Measurements from ENCODE around the gene ADGRF5.

ADGRF5 gene

DNA sequence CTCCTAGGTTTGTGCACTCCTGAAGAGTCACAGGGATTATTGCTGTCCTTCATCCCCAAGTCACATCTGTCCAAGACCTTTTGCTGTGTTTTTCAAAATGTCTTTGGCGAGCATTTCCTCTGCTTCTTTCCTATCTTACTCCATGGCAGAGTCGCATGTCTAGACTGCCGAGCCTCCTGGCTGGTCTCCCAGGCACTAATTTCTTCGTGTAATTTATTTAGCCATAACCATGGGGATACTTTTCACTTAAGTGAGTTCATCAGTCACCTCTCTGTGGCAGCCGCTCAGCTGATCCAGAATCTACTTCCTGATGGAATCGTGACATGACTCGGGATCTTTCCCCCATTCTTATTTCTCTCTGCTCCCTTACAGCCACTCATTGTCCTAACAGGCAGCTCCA, 25.8 kb downstream of the ADGRF5 start:
- Histone ChIP-seq H4K20me1 (ENCODE audit: insufficient read depth) (no peaks in the 10 kb centered on the region), H3K36me3 (ENCODE audit: insufficient read depth) (no peaks in the 10 kb centered on the region), H2AFZ (ENCODE audit: low read depth) (no peak overlapping the region), H3K9ac (no peak overlapping the region), H3K4me1 (ENCODE audit: low read depth, poor library complexity, severe bottlenecking) (no peaks in the 10 kb centered on the region), H3K27ac (no peak overlapping the region), H3K27me3 (ENCODE audit: insufficient read depth, low read depth) (no peaks in the 10 kb centered on the region), H3K4me2 (no peak overlapping the region), H3K79me2 (ENCODE audit: insufficient read depth, low read depth) (no peaks in the 10 kb centered on the region), H3K4me3 (IDR thresholded peaks at IDR 0.05; ENCODE audit: insufficient read depth, low read depth, low read length) (no peak overlapping the region)
- no peak for TF ChIP-seq CTCF (conservative IDR thresholded peaks at IDR 0.05; ENCODE audit: low read depth, low read length)

DNA sequence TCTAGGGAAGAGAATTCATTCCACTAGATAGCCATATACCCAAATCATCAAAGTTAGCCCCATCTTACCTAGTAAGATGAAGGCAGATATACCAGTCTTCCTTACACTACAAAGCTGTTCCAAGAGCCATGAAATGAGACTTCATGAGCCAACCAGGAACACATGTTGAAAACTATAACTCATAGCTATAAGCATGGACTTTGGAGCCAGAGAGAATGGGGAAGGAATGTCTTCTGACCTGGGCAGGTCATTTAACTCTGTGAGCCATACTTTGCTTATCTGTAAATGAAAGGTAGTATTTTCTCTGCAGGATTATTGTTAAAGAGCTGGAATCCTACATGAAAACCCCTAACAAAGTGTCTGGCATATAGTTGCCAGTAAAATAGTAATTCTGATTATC, 27.3 kb downstream of the ADGRF5 start:
- no peaks in the 10 kb centered on the region for H3K27me3 ChIP-seq (ENCODE audit: insufficient read depth, low read depth)
- H4K20me1 ChIP-seq (ENCODE audit: insufficient read depth) = no peaks in the 10 kb centered on the region
- TF ChIP-seq CTCF (conservative IDR thresholded peaks at IDR 0.05; ENCODE audit: low read depth, low read length) = no peak
- no peaks in the 10 kb centered on the region for H3K79me2 ChIP-seq (ENCODE audit: insufficient read depth, low read depth)
- H3K36me3 ChIP-seq (ENCODE audit: insufficient read depth) = no peaks in the 10 kb centered on the region
- no peak overlapping the region for H3K9ac ChIP-seq
- no peak overlapping the region for H2AFZ ChIP-seq (ENCODE audit: low read depth)
- no peak overlapping the region for H3K4me3 ChIP-seq (IDR thresholded peaks at IDR 0.05; ENCODE audit: insufficient read depth, low read depth, low read length)
- no peak overlapping the region for H3K27ac ChIP-seq
- no peaks in the 10 kb centered on the region for H3K4me1 ChIP-seq (ENCODE audit: low read depth, poor library complexity, severe bottlenecking)
- no peak overlapping the region for H3K4me2 ChIP-seq

DNA sequence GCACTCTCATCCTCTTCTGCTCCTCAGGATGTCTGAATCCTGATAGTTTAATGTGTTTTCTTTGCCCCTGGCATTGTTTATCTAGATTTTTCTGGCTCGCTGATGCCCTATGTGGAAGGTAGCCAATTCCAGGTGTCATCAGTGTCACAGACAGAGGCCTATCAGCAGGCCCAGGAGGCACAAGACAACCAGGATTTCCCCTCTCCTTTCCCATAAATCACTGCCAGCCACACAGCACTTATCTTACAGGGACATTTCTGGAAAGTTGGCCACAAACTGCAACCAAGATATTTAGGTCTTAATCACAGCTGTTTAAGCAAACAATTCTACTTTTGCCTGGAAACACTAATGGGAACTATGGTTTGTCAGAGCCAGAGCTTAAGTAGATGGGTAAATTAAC, 28.1 kb downstream of the ADGRF5 start:
- Histone ChIP-seq H4K20me1 (ENCODE audit: insufficient read depth) (no peaks in the 10 kb centered on the region), H3K4me2 (no peak overlapping the region), H3K4me3 (IDR thresholded peaks at IDR 0.05; ENCODE audit: insufficient read depth, low read depth, low read length) (no peak overlapping the region), H3K36me3 (ENCODE audit: insufficient read depth) (no peaks in the 10 kb centered on the region), H3K4me1 (ENCODE audit: low read depth, poor library complexity, severe bottlenecking) (no peaks in the 10 kb centered on the region), H3K9ac (no peak overlapping the region), H3K27me3 (ENCODE audit: insufficient read depth, low read depth) (no peaks in the 10 kb centered on the region), H3K27ac (no peak overlapping the region), H2AFZ (ENCODE audit: low read depth) (no peak overlapping the region), H3K79me2 (ENCODE audit: insufficient read depth, low read depth) (no peaks in the 10 kb centered on the region)
- TF ChIP-seq CTCF (conservative IDR thresholded peaks at IDR 0.05; ENCODE audit: low read depth, low read length) = no peak

DNA sequence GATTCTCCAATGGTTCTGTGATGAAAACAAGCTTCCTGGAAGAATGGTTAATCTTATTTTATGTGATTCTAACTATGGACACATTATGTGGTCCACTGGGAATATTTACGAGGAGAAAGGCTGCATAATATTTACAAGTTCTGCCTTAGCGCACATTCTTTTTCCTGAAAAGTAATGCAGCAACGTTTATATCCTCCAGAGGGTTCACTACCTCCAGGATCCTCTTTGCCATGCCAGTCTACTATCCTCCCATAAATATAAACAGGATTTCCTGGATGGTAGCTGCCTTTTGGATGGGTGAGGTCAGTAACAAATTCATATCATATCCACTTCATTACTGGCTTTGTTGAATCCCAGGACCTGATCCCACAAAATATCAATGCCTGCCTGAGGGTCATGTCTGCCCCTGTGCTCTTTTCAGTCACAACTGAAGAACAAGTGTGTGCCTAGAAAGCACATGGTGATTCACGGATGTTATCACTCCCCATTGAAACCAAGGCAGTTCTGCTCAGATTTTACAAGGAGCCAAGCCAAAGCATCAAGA, 30.4 kb downstream of the ADGRF5 start:
- H3K4me2 ChIP-seq = no peak overlapping the region

More for the DNA sequence above, 30.4 kb downstream of the ADGRF5 start:
- no peak overlapping the region for H2AFZ ChIP-seq (ENCODE audit: low read depth)
- no peaks in the 10 kb centered on the region for H3K36me3 ChIP-seq (ENCODE audit: insufficient read depth)
- H3K9ac ChIP-seq = no peak overlapping the region
- H3K27me3 ChIP-seq (ENCODE audit: insufficient read depth, low read depth) = no peaks in the 10 kb centered on the region
- no peaks in the 10 kb centered on the region for H4K20me1 ChIP-seq (ENCODE audit: insufficient read depth)
- H3K79me2 ChIP-seq (ENCODE audit: insufficient read depth, low read depth) = no peaks in the 10 kb centered on the region
- no peaks in the 10 kb centered on the region for H3K4me1 ChIP-seq (ENCODE audit: low read depth, poor library complexity, severe bottlenecking)
- no peak overlapping the region for H3K27ac ChIP-seq
- TF ChIP-seq CTCF (conservative IDR thresholded peaks at IDR 0.05; ENCODE audit: low read depth, low read length) = no peak
- H3K4me3 ChIP-seq (IDR thresholded peaks at IDR 0.05; ENCODE audit: insufficient read depth, low read depth, low read length) = no peak overlapping the region
